ENCODE data around the gene PPP2R3B. TPM values are rescaled to one million over a fixed set of nuclear protein-coding genes. Genes with fewer than 3 reads are reported as not detected.

The PPP2R3B gene
- total RNA-seq, 2 experiments from 2014 or later: 31.7 to 32.2 TPM

- no peak for DNase-seq
- Mint-ChIP-seq H3K9me3 (no peaks in the 10 kb centered on the region), H3K27me3 (no peaks in the 10 kb centered on the region), H3K4me1 (ENCODE audit: low read depth) (no peaks in the 10 kb centered on the region), H3K27ac (no peak overlapping the region), H3K4me3 (no peak overlapping the region), H3K36me3 (peaks cover 3% of the 10 kb centered on the region)
- ChIA-PET CTCF (no interaction called here), POLR2A (no interaction called here)
- intact Hi-C loops (cut with micrococcal nuclease): no loop called here
These were observed 41.4 kb downstream of the PPP2R3B start for GRCh38 chrX:345020-345925.

- DNase-seq: no peak
- H3K4me1 Mint-ChIP-seq (ENCODE audit: low read depth): no peaks in the 10 kb centered on the region
- POLR2A ChIA-PET: no interaction called here
- peaks cover 3% of the 10 kb centered on the region for H3K36me3 Mint-ChIP-seq
- no peaks in the 10 kb centered on the region for H3K9me3 Mint-ChIP-seq
- intact Hi-C loops (cut with micrococcal nuclease): no loop called here
- CTCF ChIA-PET: no interaction called here
- no peak overlapping the region for H3K27ac Mint-ChIP-seq
- H3K4me3 Mint-ChIP-seq: no peak overlapping the region
- H3K27me3 Mint-ChIP-seq: no peaks in the 10 kb centered on the region
These were observed 42.3 kb downstream of the PPP2R3B start for GRCh38 chrX:344371-344901.

DNA sequence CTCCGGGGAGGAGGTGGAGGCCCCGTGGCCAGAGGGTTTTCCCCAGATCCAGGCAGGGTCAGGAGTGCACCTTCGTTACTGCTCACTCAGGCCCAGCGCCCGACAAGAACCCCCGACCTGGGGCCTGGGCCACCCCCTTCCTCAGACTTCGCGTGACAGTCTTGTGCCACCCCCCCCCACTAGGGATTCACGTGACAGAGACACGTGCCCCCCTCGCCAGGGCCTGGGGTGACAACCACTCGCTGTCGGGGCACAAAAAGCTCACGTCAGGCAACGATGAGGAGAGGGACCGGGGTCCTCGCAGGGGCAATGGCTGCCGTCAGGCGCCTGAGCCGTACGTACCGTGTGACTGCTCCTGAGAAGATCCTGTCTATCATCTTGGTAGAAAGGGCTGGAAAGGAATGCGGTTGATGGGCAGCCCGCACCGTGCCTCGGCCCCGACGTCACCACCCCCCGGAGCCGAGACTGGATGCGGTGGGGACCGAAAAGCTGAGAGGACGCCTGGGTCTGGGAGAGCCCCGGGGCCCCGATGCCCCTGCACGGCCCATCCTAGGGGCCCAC lies 45.1 kb downstream of the PPP2R3B start:
- H3K9me3 Mint-ChIP-seq: no peaks in the 10 kb centered on the region
- intact Hi-C loops (cut with micrococcal nuclease): no loop called here
- DNase-seq: no peak
- H3K4me3 Mint-ChIP-seq: no peak overlapping the region
- CTCF ChIA-PET: no interaction called here
- POLR2A ChIA-PET: no interaction called here
- H3K27me3 Mint-ChIP-seq: no peaks in the 10 kb centered on the region
- peaks cover 15% of the 10 kb centered on the region for H3K36me3 Mint-ChIP-seq
- no peak overlapping the region for H3K27ac Mint-ChIP-seq
- no peaks in the 10 kb centered on the region for H3K4me1 Mint-ChIP-seq (ENCODE audit: low read depth)

DNA sequence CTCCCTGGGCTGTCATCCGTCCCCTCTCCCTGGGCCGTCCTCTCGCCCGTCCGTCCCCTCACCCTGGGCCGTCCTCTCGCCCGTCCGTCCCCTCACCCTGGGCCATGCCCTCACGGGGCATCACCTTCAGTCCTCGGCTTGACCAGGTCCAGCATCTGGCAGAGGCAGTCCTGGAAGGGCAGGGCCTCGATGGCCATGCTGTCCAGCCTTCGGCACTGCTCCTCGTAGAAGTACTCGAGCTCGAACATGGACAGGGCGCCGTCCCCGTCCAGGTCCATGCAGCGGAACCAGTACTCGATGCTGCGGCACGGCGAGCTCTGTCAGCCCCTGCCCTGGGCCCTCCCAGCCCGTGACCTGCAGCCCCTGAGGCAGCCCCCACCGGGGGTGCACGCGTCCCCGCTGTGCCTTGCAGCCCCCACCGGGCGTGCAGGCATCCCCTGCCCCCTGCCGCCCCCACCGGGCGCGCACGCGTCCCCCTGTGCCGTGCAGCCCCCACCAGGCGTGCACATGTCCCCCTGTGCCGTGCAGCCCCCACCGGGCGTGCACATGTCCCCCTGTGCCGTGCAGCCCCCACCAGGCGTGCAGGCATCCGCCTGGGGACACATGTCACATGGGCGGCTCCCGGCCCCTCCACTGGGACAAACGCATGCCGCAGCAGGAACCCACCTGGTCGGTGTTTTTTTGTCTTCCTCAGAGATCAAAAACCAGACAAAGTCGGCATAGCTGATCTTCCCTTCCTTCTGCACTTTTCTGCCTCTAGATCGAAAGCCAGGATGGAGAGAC lies 45.9 kb downstream of the PPP2R3B start:
- no peak for DNase-seq
- H3K4me1 Mint-ChIP-seq (ENCODE audit: low read depth): no peaks in the 10 kb centered on the region
- no peaks in the 10 kb centered on the region for H3K27me3 Mint-ChIP-seq
- H3K27ac Mint-ChIP-seq: no peak overlapping the region
- H3K36me3 Mint-ChIP-seq: peaks cover 21% of the 10 kb centered on the region
- ChIA-PET CTCF (no interaction called here), POLR2A (no interaction called here)
- no peak overlapping the region for H3K4me3 Mint-ChIP-seq
- intact Hi-C loops (cut with micrococcal nuclease): no loop called here
- H3K9me3 Mint-ChIP-seq: no peaks in the 10 kb centered on the region

DNA sequence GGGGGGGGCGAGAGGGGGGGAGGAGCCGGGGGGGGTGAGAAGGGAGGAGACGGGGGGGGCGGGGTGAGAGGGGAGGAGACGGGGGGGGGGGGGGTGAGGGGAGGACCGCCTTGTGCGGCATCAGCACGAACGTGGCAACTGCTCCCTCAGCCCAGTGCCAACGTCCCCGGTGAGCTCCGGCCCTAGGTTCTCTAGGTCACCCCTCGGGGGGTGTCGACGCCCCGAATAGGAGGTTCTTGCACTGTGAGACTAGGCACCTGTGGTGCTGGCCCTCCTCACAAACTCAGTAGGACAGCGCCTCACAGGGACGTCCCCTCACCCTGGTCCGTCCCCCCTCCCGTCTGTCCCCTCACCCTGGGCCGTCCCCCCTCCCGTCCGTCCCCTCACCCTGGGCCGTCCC lies 46.6 kb downstream of the PPP2R3B start:
- Mint-ChIP-seq H3K4me1 (ENCODE audit: low read depth) (no peaks in the 10 kb centered on the region), H3K9me3 (no peaks in the 10 kb centered on the region), H3K27me3 (no peaks in the 10 kb centered on the region), H3K4me3 (no peak overlapping the region), H3K27ac (no peak overlapping the region), H3K36me3 (peaks cover 21% of the 10 kb centered on the region)
- ChIA-PET CTCF (no interaction called here), POLR2A (no interaction called here)
- intact Hi-C loops (cut with micrococcal nuclease): no loop called here
- DNase-seq: no peak

DNA sequence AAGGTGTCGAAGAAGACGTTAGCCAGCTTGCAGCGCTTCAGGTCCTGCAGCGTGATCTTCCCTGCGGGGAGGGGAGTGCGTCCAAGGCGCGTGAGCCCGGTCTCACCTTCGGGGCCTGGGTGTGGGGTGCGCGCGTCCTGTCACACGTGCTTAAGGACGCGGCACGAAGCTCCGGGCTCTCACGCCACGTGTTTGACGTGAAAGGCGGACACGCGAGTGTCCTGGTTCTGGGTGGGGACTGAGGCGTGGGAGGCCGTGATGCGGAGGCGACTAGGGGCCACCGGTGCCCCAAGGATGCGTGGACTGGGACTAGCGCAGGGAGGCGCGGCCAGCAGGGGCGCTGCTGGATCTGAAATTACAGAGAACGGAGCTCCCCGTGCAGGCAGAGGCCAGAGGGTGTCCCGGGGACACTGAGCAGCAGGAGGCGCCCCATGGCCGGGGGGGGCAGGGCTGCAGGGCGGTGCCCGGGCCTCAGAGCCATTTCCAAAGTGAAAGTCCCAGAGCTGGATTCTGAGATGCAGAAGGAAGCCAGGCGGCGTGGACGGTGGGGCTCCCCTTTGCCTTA lies 47.8 kb downstream of the PPP2R3B start:
- POLR2A ChIA-PET: no interaction called here
- Mint-ChIP-seq H3K27me3 (no peaks in the 10 kb centered on the region), H3K4me3 (no peak overlapping the region), H3K36me3 (peaks cover 21% of the 10 kb centered on the region), H3K27ac (no peak overlapping the region), H3K4me1 (ENCODE audit: low read depth) (no peaks in the 10 kb centered on the region), H3K9me3 (no peaks in the 10 kb centered on the region)
- intact Hi-C loops (cut with micrococcal nuclease): no loop called here
- CTCF ChIA-PET: no interaction called here
- no peak for DNase-seq

DNA sequence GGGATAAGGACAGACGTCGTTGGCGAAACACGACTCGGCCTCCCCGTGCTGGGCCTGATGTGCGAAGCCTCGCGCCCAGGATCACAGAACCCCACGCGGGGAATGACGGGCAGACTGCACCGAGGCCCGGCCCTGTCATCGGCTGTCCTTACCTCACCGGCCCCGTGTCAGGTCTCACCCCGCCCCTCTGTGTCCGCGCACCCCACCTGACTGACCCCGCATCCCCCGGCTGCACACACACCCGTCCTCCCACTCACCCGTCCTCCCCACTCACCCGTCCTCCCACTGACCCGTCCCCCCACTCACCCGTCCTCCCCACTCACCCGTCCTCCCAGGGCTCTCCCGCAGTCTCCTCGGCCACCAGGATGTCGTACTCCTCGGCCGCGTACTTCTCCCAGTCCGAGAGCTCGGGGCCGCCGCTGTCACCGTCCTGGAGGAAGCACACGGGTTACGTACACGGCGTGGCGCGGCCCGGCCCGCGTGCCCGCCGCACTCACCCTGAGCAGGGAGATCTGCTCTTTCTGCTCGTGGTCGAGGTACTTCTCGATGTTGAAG lies 48.3 kb downstream of the PPP2R3B start:
- Mint-ChIP-seq H3K36me3 (peaks cover 22% of the 10 kb centered on the region), H3K27ac (no peak overlapping the region), H3K27me3 (no peaks in the 10 kb centered on the region), H3K9me3 (no peaks in the 10 kb centered on the region), H3K4me3 (no peak overlapping the region), H3K4me1 (ENCODE audit: low read depth) (no peaks in the 10 kb centered on the region)
- POLR2A ChIA-PET: no interaction called here
- CTCF ChIA-PET: no interaction called here
- intact Hi-C loops (cut with micrococcal nuclease): no loop called here
- no peak for DNase-seq

GRCh38 chrX:337331-337831 lies 49.3 kb downstream of the PPP2R3B start:
- intact Hi-C loops (cut with micrococcal nuclease): no loop called here
- Mint-ChIP-seq H3K27ac (no peak overlapping the region), H3K9me3 (no peaks in the 10 kb centered on the region), H3K4me3 (no peak overlapping the region), H3K4me1 (ENCODE audit: low read depth) (no peaks in the 10 kb centered on the region), H3K27me3 (no peaks in the 10 kb centered on the region), H3K36me3 (peaks cover 23% of the 10 kb centered on the region)
- POLR2A ChIA-PET: no interaction called here
- CTCF ChIA-PET: no interaction called here
- DNase-seq: no peak

- POLR2A ChIA-PET: no interaction called here
- Mint-ChIP-seq H3K36me3 (peaks cover 19% of the 10 kb centered on the region), H3K27ac (no peak overlapping the region), H3K4me3 (no peak overlapping the region), H3K27me3 (no peaks in the 10 kb centered on the region), H3K4me1 (ENCODE audit: low read depth) (no peaks in the 10 kb centered on the region), H3K9me3 (no peaks in the 10 kb centered on the region)
- CTCF ChIA-PET: no interaction called here
- intact Hi-C loops (cut with micrococcal nuclease): no loop called here
- DNase-seq: no peak
These were observed 50.5 kb downstream of the PPP2R3B start for GRCh38 chrX:336227-336626.

DNA sequence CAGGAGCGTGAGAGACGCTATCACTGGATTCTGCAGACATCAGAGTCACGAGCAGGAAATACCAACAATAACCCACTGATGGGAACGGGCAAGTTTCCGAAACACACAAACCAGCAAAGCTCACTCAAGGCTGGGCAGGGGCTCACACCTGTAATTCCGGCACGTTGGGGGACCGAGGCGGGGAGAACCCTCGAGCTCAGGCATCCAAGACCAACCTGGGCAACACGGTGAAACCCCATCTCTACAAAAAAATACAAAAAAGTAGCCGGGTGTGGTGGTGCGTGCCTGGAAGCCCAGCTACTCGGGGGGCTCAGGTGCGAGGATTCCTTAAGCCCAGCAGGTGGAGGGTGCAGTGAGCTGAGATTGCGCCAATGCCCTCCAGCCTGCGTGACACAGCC lies 51.0 kb downstream of the PPP2R3B start:
- no peaks in the 10 kb centered on the region for H3K4me1 Mint-ChIP-seq (ENCODE audit: low read depth)
- ChIA-PET CTCF (no interaction called here), POLR2A (no interaction called here)
- intact Hi-C loops (cut with micrococcal nuclease): no loop called here
- H3K9me3 Mint-ChIP-seq: no peaks in the 10 kb centered on the region
- no peak overlapping the region for H3K27ac Mint-ChIP-seq
- H3K4me3 Mint-ChIP-seq: no peak overlapping the region
- DNase-seq: no peak
- no peaks in the 10 kb centered on the region for H3K27me3 Mint-ChIP-seq
- peaks cover 19% of the 10 kb centered on the region for H3K36me3 Mint-ChIP-seq

DNA sequence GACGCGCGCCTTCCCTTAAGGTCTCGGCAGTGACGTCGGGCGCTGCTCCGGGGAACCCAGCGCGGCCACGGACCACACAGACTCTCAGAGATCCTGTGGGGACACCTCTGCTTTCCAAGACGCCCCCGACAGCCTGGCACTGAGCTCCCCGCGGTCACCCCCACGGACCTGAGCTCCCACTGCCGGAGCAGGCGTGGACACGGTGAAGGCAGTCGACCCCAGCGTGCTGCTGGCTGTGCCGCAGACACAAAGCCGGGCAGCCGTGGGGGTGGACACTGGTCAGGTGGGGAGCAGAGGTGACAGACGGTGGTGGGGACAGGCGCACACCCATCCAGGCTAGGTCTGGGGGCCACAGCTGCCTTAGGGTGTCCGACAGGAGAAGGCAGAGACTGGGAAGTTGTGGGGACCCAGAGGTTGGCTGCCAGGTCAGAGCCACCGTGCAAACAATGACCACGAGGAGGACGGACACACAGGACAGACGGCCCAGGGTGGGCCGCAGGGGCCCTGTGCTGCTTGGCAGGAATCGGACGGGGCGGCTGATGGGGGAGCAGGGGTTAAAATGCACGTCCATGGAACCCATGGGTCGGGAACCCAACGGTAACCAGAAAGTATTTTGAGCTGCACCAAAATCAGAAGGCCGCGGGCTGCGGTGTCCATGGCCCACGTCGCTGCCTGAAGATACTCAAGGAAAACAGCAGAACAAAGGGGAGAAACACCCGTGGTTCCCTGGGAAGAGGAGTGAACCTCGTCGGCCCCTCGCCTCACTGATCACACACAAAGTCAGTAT lies 51.5 kb downstream of the PPP2R3B start:
- no peaks in the 10 kb centered on the region for H3K9me3 Mint-ChIP-seq
- peaks cover 19% of the 10 kb centered on the region for H3K36me3 Mint-ChIP-seq
- ChIA-PET POLR2A (no interaction called here), CTCF (no interaction called here)
- H3K4me1 Mint-ChIP-seq (ENCODE audit: low read depth): no peaks in the 10 kb centered on the region
- no peak overlapping the region for H3K27ac Mint-ChIP-seq
- no peak for DNase-seq
- H3K4me3 Mint-ChIP-seq: no peak overlapping the region
- intact Hi-C loops (cut with micrococcal nuclease): no loop called here
- no peaks in the 10 kb centered on the region for H3K27me3 Mint-ChIP-seq
